Lung (tissue), 12 donors: ENCODE data around the gene FRYL. TPM values are rescaled to one million over a fixed set of nuclear protein-coding genes. Genes with fewer than 3 reads are reported as not detected.

Experiments used
- ATAC-seq: fragments of 200-7000 bp; cut with Tn5 transposase; one replicate; pipeline ENCODE4 v1.9.1; 2020; ENCODE audit warnings: moderate number of reproducible peaks; ENCODE audit not compliant: insufficient read depth, low FRiP score
- DNase-seq, 3 donors: peaks; one replicate each; pipeline ENCODE4 v3.0.0-alpha.2; 2013 to 2017
- H3K27ac ChIP-seq, 2 donors: one replicate each; pipeline ENCODE4 v1.5.1; 2013; ENCODE audit warnings: mild to moderate bottlenecking in 2 of 2, moderate library complexity in 2 of 2, control low read depth in 1 of 2, inconsistent platforms in 1 of 2, low read depth in 1 of 2, low read length in 1 of 2
- H3K27me3 ChIP-seq, 3 donors: one replicate each; pipeline ENCODE4 v1.5.1; 2013; ENCODE audit warnings: low read length in 2 of 3; ENCODE audit not compliant: control insufficient read depth in 3 of 3, insufficient read depth in 3 of 3
- H3K36me3 ChIP-seq, 4 donors: one replicate each; pipeline ENCODE4 v1.5.1; 2013; ENCODE audit warnings: low read length in 4 of 4, mild to moderate bottlenecking in 1 of 4, moderate library complexity in 1 of 4; ENCODE audit not compliant: control insufficient read depth in 4 of 4, insufficient read depth in 4 of 4
- H3K4me1 ChIP-seq, 5 donors: one replicate each; pipeline ENCODE4 v1.5.1; 2013; ENCODE audit warnings: low read length in 5 of 5, mild to moderate bottlenecking in 2 of 5, moderate library complexity in 1 of 5; ENCODE audit not compliant: control insufficient read depth in 5 of 5, insufficient read depth in 5 of 5
- H3K4me3 ChIP-seq: one replicate; pipeline ENCODE4 v1.5.1; 2013; ENCODE audit warnings: mild to moderate bottlenecking, control low read depth, moderate library complexity
- H3K9ac ChIP-seq, 2 donors: one replicate each; pipeline ENCODE4 v1.5.1; 2013; ENCODE audit warnings: low read length in 2 of 2, control low read depth in 1 of 2; ENCODE audit not compliant: insufficient read depth in 1 of 2
- H3K9me3 ChIP-seq, 4 donors: one replicate each; pipeline ENCODE4 v1.5.1; 2013; ENCODE audit warnings: low read length in 3 of 4, mild to moderate bottlenecking in 1 of 4, moderate library complexity in 1 of 4; ENCODE audit not compliant: control insufficient read depth in 4 of 4, insufficient read depth in 3 of 4
- CTCF ChIP-seq: IDR thresholded peaks from 2 replicates; pipeline ENCODE4 v1.5.1; 2012; ENCODE audit warnings: mild to moderate bottlenecking; ENCODE audit errors: control extremely low read depth, extremely low read depth
- WGBS, 2 donors: extraction: QIAGEN DNeasy Blood & Tissue Kit; methylation state at CpG; one replicate each; pipeline ENCODE4 v1.1.7; 2013; 5-methylcytosine and 5-hydroxymethylcytosine counted together
- polyA plus RNA-seq, 2 donors: library from polyadenylated mRNA; stranded (reverse); fragments of 200-250 nt; gene quantifications; one replicate each; pipeline ENCODE4 v1.2.1, GENCODE V29; 2013
- total RNA-seq, 2 donors: library from RNA; depleted of rRNA in 1 of 2; stranded (reverse); fragments of >200 nt in 1 of 2; gene quantifications; one replicate each; pipeline ENCODE4 v1.2.1, GENCODE V29; 2014 to 2021
- donor health status: control.
- donor health status: control.
- donor health status: Bipolar disorder and iron deficiency.
- donor health status: healthy.
- donor health status: DM: yes; HTN: yes; CAD: no.

Gene FRYL
- total and polyA plus RNA-seq, 4 donors: 12.6 to 188 (median 31.7) TPM

GRCh38 chr4:48727666-48728459, 52.2 kb downstream of the FRYL start:
- Histone ChIP-seq H3K36me3 (peaks cover 0 to 2% (median 0%) of the 10 kb centered on the region in 4 donors), H3K27me3 (no peaks in the 10 kb centered on the region), H3K9me3 (no peaks in the 10 kb centered on the region), H3K4me3 (no peak overlapping the region), H3K4me1 (peaks cover 0 to 9% (median under 1%) of the 10 kb centered on the region in 5 donors), H3K9ac (no peak overlapping the region), H3K27ac (no peak overlapping the region)
- DNase-seq (no peak), ATAC-seq (no peak)
- WGBS, 2 donors: 99% methylated on average over 2 of the region's 2 CpGs
- TF ChIP-seq CTCF: no peak

GRCh38 chr4:48725414-48725813, 54.7 kb downstream of the FRYL start:
- Histone ChIP-seq H3K27ac (no peak overlapping the region), H3K4me1 (peaks cover 0 to 9% (median 5%) of the 10 kb centered on the region in 5 donors)

GRCh38 chr4:48722509-48723446, 57.3 kb downstream of the FRYL start:
- H3K4me3 ChIP-seq: no peak overlapping the region
- H3K4me1 ChIP-seq: peaks cover 0 to 9% (median 2%) of the 10 kb centered on the region in 5 donors
- DNase-seq: no peak
- ATAC-seq: no peak
- H3K9ac ChIP-seq: no peak overlapping the region
- no peaks in the 10 kb centered on the region for H3K36me3 ChIP-seq
- WGBS, 2 donors: 61 to 69% methylated on average over 5 of the region's 5 CpGs
- no peaks in the 10 kb centered on the region for H3K9me3 ChIP-seq
- H3K27me3 ChIP-seq: no peaks in the 10 kb centered on the region
- peak overlapping the region in 1 of 2 donors; percentile 40 for H3K27ac ChIP-seq
- TF ChIP-seq CTCF: no peak

More at GRCh38 chr4:48725414-48725813, 54.7 kb downstream of the FRYL start:
- peaks cover 0 to 2% (median 0%) of the 10 kb centered on the region in 4 donors for H3K36me3 ChIP-seq
- ATAC-seq (no peak), DNase-seq (no peak)
- H3K27me3 ChIP-seq: no peaks in the 10 kb centered on the region
- WGBS, 2 donors: 82 to 84% methylated on average over 7 of the region's 7 CpGs
- no peak overlapping the region for H3K9ac ChIP-seq
- H3K4me3 ChIP-seq: no peak overlapping the region
- H3K9me3 ChIP-seq: no peaks in the 10 kb centered on the region
- TF ChIP-seq CTCF: no peak
